SK-N-SH treated with all-trans-retinoic acid at 6 μM for 48 hours (cell line): ENCODE data around the gene KDF1.

Experiments used
- ATAC-seq: fragments of 200-7000 bp; cut with Tn5 transposase; 3 replicates; pipeline ENCODE4 v1.9.1; 2020; ENCODE audit warnings: mild to moderate bottlenecking, moderate library complexity
- ARNTL ChIP-seq: fragments of 450-650 bp; formaldehyde crosslinking; IDR thresholded peaks from 2 replicates; pipeline ENCODE4 v1.5.0; 2020; ENCODE audit warnings: low read depth, mild to moderate bottlenecking, moderate library complexity, borderline replicate concordance
- BACH2 ChIP-seq: fragments of 250-450 bp; sonication (Bioruptor Pico); IDR thresholded peaks from 2 replicates; pipeline ENCODE4 v1.9.0; 2021; ENCODE audit warnings: mild to moderate bottlenecking, borderline replicate concordance
- CSDC2 ChIP-seq: fragments of 250-450 bp; sonication (Bioruptor Pico); IDR thresholded peaks from 2 replicates; pipeline ENCODE4 v1.5.0; 2020; ENCODE audit warnings: mild to moderate bottlenecking, moderate library complexity
- GLIS3 ChIP-seq: fragments of 250-450 bp; sonication (Bioruptor Pico); IDR thresholded peaks from 2 replicates; pipeline ENCODE4 v1.5.0; 2020; ENCODE audit warnings: mild to moderate bottlenecking, moderate library complexity
- ISL1 ChIP-seq: fragments of 250-450 bp; sonication (Bioruptor Pico); IDR thresholded peaks from 2 replicates; pipeline ENCODE4 v2.1.2; 2022; ENCODE audit warnings: mild to moderate bottlenecking, moderate library complexity
- RARB ChIP-seq: fragments of 250-450 bp; sonication (Bioruptor Pico); IDR thresholded peaks from 2 replicates; pipeline ENCODE4 v1.8.0; 2021; ENCODE audit warnings: mild to moderate bottlenecking, moderate library complexity
- SNAI2 ChIP-seq: fragments of 250-450 bp; sonication (Bioruptor Pico); IDR thresholded peaks from 2 replicates; pipeline ENCODE4 v1.5.0; 2020; ENCODE audit warnings: mild to moderate bottlenecking, moderate library complexity
- TCF4 ChIP-seq: fragments of 250-450 bp; sonication (Bioruptor Pico); IDR thresholded peaks from 2 replicates; pipeline ENCODE4 v1.8.0; 2021; ENCODE audit warnings: mild to moderate bottlenecking, moderate library complexity, borderline replicate concordance
- TOX ChIP-seq: fragments of 250-450 bp; sonication (Bioruptor Pico); IDR thresholded peaks from 2 replicates; pipeline ENCODE4 v1.8.0; 2021; ENCODE audit warnings: mild to moderate bottlenecking, moderate library complexity, borderline replicate concordance
- ZC3H10 ChIP-seq: fragments of 250-450 bp; sonication (Bioruptor Pico); IDR thresholded peaks from 2 replicates; pipeline ENCODE4 v1.5.1; 2021; ENCODE audit warnings: mild to moderate bottlenecking, moderate library complexity
- ZFP3 ChIP-seq: fragments of 250-450 bp; sonication (Bioruptor Pico); IDR thresholded peaks from 2 replicates; pipeline ENCODE4 v1.5.0; 2020; ENCODE audit warnings: mild to moderate bottlenecking, moderate library complexity
- ZFP30 ChIP-seq: fragments of 450-650 bp; formaldehyde crosslinking; IDR thresholded peaks from 2 replicates; pipeline ENCODE4 v1.5.0; 2022; ENCODE audit warnings: mild to moderate bottlenecking, moderate library complexity
- ZNF565 ChIP-seq: fragments of 450-650 bp; formaldehyde crosslinking; conservative IDR thresholded peaks from 2 replicates; pipeline ENCODE4 v1.5.0; 2020; ENCODE audit warnings: low read depth, mild to moderate bottlenecking, moderate library complexity
- ZNF70 ChIP-seq: fragments of 450-650 bp; formaldehyde crosslinking; IDR thresholded peaks from 2 replicates; pipeline ENCODE4 v1.5.0; 2020; ENCODE audit warnings: mild to moderate bottlenecking, moderate library complexity
- ZNF8 ChIP-seq: fragments of 450-650 bp; formaldehyde crosslinking; IDR thresholded peaks from 2 replicates; pipeline ENCODE4 v1.5.0; 2020; ENCODE audit warnings: mild to moderate bottlenecking, moderate library complexity
- TF ChIP-seq, protein P1 (sequence below): fragments of 250-450 bp; sonication (Bioruptor Pico); IDR thresholded peaks from 2 replicates; pipeline ENCODE4 v1.8.0; 2021; ENCODE audit warnings: low read depth, mild to moderate bottlenecking, moderate library complexity, borderline replicate concordance
- TF ChIP-seq, protein P2 (sequence below): fragments of 250-450 bp; sonication (Bioruptor Pico); IDR thresholded peaks from 2 replicates; pipeline ENCODE4 v1.8.0; 2020; ENCODE audit warnings: mild to moderate bottlenecking, moderate library complexity, borderline replicate concordance
- TF ChIP-seq, protein P3 (sequence below): fragments of 250-450 bp; sonication (Bioruptor Pico); IDR thresholded peaks from 2 replicates; pipeline ENCODE4 v1.5.0; 2020; ENCODE audit warnings: mild to moderate bottlenecking, moderate library complexity
- TF ChIP-seq, protein P4 (sequence below): fragments of 250-450 bp; sonication (Bioruptor Pico); IDR thresholded peaks from 2 replicates; pipeline ENCODE4 v1.5.1; 2021; ENCODE audit warnings: mild to moderate bottlenecking, moderate library complexity
- TF ChIP-seq, protein P5 (sequence below): fragments of 250-450 bp; sonication (Bioruptor Pico); IDR thresholded peaks from 2 replicates; pipeline ENCODE4 v1.5.1; 2020; ENCODE audit warnings: low read depth, mild to moderate bottlenecking, moderate library complexity

KDF1 gene

DNA sequence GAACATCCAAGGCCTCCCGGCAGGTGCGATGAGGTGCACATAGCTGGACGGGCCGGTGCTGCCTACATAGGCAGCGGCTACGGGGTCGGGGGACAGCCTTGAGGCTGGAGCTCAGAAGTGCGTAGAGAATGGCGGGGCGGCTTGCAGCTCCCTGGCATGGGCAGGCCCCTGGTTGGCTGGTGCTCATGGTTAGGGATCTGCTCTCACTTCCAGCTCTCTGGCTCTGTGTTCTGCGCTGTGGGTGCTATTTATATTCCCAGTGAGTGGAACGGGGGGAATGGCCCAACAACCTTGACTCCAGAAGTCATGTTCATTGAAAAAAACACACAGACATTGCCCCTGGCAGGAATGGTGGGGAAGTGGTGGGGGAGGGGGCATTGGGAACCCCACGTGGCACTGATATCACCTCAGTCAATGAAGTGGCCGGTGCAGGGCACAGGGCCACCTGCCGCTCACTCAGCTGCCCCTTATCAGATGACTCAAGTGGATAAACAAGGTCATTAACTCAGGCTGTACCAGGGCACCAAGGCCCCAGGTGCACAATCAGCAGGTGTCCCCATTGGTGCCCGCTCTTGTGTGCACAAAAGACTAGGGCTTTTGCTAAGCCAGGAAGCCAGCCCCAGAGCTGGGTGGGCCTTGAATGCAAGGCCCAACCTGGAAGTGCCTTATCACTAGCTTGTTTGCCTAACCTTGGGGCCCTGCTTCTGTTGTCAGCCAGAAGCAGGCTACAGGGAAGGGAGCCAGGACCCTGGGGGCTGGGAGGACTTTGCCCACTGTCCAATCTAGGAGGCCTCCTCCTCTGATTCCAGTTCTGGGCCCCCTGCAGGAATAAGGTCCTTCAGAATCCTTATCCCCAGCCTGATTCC is 46.3 kb downstream of the KDF1 start, which contains the start of gene NR0B2:
Gene NR0B2, minus strand, starts transcription at position 222 of the 866 bp plus-strand sequence. Its CDS starts 35 bp downstream, at position 187.
- no peak for ATAC-seq
- TF ChIP-seq TOX (no peak), ZFP30 (CRISPR knock-in tag) (no peak), ZNF565 (no peak), ZFP3 (CRISPR knock-in tag) (no peak), ZNF8 (CRISPR knock-in tag) (no peak), GLIS3 (CRISPR knock-in tag) (no peak), ARNTL (CRISPR knock-in tag) (no peak), CSDC2 (no peak), BACH2 (no peak), TCF4 (no peak)
- TF ChIP-seq, protein P1, sequence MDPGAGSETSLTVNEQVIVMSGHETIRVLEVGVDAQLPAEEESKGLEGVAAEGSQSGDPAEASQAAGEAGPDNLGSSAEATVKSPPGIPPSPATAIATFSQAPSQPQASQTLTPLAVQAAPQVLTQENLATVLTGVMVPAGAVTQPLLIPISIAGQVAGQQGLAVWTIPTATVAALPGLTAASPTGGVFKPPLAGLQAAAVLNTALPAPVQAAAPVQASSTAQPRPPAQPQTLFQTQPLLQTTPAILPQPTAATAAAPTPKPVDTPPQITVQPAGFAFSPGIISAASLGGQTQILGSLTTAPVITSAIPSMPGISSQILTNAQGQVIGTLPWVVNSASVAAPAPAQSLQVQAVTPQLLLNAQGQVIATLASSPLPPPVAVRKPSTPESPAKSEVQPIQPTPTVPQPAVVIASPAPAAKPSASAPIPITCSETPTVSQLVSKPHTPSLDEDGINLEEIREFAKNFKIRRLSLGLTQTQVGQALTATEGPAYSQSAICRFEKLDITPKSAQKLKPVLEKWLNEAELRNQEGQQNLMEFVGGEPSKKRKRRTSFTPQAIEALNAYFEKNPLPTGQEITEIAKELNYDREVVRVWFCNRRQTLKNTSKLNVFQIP: no peak
- TF ChIP-seq, protein P2, sequence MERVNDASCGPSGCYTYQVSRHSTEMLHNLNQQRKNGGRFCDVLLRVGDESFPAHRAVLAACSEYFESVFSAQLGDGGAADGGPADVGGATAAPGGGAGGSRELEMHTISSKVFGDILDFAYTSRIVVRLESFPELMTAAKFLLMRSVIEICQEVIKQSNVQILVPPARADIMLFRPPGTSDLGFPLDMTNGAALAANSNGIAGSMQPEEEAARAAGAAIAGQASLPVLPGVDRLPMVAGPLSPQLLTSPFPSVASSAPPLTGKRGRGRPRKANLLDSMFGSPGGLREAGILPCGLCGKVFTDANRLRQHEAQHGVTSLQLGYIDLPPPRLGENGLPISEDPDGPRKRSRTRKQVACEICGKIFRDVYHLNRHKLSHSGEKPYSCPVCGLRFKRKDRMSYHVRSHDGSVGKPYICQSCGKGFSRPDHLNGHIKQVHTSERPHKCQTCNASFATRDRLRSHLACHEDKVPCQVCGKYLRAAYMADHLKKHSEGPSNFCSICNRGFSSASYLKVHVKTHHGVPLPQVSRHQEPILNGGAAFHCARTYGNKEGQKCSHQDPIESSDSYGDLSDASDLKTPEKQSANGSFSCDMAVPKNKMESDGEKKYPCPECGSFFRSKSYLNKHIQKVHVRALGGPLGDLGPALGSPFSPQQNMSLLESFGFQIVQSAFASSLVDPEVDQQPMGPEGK (CRISPR knock-in tag): no peak
- TF ChIP-seq, protein P3, sequence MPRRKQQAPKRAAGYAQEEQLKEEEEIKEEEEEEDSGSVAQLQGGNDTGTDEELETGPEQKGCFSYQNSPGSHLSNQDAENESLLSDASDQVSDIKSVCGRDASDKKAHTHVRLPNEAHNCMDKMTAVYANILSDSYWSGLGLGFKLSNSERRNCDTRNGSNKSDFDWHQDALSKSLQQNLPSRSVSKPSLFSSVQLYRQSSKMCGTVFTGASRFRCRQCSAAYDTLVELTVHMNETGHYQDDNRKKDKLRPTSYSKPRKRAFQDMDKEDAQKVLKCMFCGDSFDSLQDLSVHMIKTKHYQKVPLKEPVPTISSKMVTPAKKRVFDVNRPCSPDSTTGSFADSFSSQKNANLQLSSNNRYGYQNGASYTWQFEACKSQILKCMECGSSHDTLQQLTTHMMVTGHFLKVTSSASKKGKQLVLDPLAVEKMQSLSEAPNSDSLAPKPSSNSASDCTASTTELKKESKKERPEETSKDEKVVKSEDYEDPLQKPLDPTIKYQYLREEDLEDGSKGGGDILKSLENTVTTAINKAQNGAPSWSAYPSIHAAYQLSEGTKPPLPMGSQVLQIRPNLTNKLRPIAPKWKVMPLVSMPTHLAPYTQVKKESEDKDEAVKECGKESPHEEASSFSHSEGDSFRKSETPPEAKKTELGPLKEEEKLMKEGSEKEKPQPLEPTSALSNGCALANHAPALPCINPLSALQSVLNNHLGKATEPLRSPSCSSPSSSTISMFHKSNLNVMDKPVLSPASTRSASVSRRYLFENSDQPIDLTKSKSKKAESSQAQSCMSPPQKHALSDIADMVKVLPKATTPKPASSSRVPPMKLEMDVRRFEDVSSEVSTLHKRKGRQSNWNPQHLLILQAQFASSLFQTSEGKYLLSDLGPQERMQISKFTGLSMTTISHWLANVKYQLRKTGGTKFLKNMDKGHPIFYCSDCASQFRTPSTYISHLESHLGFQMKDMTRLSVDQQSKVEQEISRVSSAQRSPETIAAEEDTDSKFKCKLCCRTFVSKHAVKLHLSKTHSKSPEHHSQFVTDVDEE (CRISPR knock-in tag): no peak
- TF ChIP-seq, protein P4, sequence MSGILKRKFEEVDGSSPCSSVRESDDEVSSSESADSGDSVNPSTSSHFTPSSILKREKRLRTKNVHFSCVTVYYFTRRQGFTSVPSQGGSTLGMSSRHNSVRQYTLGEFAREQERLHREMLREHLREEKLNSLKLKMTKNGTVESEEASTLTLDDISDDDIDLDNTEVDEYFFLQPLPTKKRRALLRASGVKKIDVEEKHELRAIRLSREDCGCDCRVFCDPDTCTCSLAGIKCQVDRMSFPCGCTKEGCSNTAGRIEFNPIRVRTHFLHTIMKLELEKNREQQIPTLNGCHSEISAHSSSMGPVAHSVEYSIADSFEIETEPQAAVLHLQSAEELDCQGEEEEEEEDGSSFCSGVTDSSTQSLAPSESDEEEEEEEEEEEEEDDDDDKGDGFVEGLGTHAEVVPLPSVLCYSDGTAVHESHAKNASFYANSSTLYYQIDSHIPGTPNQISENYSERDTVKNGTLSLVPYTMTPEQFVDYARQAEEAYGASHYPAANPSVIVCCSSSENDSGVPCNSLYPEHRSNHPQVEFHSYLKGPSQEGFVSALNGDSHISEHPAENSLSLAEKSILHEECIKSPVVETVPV (CRISPR knock-in tag): no peak

DNA sequence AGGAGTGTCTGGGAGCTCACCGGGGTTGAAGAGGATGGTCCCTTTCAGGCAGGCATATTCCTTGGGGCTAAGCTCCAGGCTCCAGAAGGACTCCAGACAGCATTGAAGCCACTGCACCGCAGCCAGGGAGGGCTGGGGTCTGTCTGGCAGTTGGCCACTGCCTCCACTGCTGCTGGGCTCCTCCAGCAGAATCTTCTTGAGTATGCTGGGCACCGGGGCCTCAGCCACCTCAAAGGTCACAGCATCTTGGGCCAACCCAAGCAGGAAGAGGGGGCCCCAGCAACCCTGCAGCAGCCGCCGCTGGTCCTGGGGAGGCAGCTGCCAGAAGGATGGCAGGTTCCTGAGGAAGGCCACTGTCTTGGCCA is 46.9 kb downstream of the KDF1 start:
- no peak for ATAC-seq
- TF ChIP-seq ZNF8 (CRISPR knock-in tag) (no peak), TOX (no peak), GLIS3 (CRISPR knock-in tag) (no peak), CSDC2 (no peak), BACH2 (no peak), SNAI2 (no peak), ZC3H10 (no peak), ARNTL (CRISPR knock-in tag) (no peak), ZFP3 (CRISPR knock-in tag) (no peak), ISL1 (CRISPR knock-in tag) (no peak), ZNF70 (no peak), RARB (CRISPR knock-in tag) (no peak), ZFP30 (CRISPR knock-in tag) (no peak)
- TF ChIP-seq, protein P5, sequence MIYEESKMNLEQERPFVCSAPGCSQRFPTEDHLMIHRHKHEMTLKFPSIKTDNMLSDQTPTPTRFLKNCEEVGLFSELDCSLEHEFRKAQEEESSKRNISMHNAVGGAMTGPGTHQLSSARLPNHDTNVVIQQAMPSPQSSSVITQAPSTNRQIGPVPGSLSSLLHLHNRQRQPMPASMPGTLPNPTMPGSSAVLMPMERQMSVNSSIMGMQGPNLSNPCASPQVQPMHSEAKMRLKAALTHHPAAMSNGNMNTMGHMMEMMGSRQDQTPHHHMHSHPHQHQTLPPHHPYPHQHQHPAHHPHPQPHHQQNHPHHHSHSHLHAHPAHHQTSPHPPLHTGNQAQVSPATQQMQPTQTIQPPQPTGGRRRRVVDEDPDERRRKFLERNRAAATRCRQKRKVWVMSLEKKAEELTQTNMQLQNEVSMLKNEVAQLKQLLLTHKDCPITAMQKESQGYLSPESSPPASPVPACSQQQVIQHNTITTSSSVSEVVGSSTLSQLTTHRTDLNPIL: no peak
- TF ChIP-seq, protein P3 (CRISPR knock-in tag): no peak
